Measurements from ENCODE around the gene BTBD2. TPM values are rescaled to one million over a fixed set of nuclear protein-coding genes. Genes with fewer than 3 reads are reported as not detected.

The BTBD2 gene
- total RNA-seq, 1 donor from 2014 or later, result 118 TPM

DNA sequence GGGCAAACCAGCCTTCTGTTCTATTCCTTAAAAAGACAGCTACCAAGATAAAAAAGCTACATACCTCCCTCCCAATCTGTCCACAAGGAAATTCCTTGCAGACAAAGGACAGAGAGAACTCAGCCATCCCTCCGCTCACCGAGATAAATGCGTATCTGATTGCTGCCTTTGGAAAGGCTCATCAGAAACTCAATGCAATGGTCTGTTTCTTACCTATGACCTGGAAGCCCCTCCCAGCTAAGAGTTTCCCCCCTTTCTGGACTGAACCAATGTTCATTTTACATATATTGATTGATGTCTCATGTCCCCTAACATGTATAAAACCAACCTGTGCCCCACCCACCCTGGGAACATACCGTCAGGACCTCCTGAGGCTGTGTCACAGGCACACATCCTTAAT, 11.6 kb downstream of the BTBD2 start:
- Mint-ChIP-seq H3K9me3 (no peaks in the 10 kb centered on the region), H3K36me3 (peaks cover 24% of the 10 kb centered on the region), H3K4me1 (peaks cover 5% of the 10 kb centered on the region), H3K4me3 (no peak overlapping the region), H3K27me3 (ENCODE audit: low read depth) (no peaks in the 10 kb centered on the region), H3K27ac (no peak overlapping the region)
- TF ChIP-seq, protein P1, sequence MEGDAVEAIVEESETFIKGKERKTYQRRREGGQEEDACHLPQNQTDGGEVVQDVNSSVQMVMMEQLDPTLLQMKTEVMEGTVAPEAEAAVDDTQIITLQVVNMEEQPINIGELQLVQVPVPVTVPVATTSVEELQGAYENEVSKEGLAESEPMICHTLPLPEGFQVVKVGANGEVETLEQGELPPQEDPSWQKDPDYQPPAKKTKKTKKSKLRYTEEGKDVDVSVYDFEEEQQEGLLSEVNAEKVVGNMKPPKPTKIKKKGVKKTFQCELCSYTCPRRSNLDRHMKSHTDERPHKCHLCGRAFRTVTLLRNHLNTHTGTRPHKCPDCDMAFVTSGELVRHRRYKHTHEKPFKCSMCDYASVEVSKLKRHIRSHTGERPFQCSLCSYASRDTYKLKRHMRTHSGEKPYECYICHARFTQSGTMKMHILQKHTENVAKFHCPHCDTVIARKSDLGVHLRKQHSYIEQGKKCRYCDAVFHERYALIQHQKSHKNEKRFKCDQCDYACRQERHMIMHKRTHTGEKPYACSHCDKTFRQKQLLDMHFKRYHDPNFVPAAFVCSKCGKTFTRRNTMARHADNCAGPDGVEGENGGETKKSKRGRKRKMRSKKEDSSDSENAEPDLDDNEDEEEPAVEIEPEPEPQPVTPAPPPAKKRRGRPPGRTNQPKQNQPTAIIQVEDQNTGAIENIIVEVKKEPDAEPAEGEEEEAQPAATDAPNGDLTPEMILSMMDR (IDR thresholded peaks at IDR 0.05; ENCODE audit: unreplicated experiment), result no peak
- no peak for DNase-seq (ENCODE audit: low spot score in 2 of 2, unreplicated experiment in 2 of 2)

- DNase-seq (ENCODE audit: low spot score in 2 of 2, unreplicated experiment in 2 of 2), result no peak
- peaks cover 33% of the 10 kb centered on the region for H3K36me3 Mint-ChIP-seq
- no peak overlapping the region for H3K27ac Mint-ChIP-seq
- peaks cover 5% of the 10 kb centered on the region for H3K4me1 Mint-ChIP-seq
- H3K4me3 Mint-ChIP-seq, result no peak overlapping the region
- TF ChIP-seq, protein P1 (IDR thresholded peaks at IDR 0.05; ENCODE audit: unreplicated experiment), result no peak
- no peaks in the 10 kb centered on the region for H3K9me3 Mint-ChIP-seq
- H3K27me3 Mint-ChIP-seq (ENCODE audit: low read depth), result no peaks in the 10 kb centered on the region
These were observed 15.5 kb downstream of the BTBD2 start for GRCh38 chr19:1999856-2000515.

DNA sequence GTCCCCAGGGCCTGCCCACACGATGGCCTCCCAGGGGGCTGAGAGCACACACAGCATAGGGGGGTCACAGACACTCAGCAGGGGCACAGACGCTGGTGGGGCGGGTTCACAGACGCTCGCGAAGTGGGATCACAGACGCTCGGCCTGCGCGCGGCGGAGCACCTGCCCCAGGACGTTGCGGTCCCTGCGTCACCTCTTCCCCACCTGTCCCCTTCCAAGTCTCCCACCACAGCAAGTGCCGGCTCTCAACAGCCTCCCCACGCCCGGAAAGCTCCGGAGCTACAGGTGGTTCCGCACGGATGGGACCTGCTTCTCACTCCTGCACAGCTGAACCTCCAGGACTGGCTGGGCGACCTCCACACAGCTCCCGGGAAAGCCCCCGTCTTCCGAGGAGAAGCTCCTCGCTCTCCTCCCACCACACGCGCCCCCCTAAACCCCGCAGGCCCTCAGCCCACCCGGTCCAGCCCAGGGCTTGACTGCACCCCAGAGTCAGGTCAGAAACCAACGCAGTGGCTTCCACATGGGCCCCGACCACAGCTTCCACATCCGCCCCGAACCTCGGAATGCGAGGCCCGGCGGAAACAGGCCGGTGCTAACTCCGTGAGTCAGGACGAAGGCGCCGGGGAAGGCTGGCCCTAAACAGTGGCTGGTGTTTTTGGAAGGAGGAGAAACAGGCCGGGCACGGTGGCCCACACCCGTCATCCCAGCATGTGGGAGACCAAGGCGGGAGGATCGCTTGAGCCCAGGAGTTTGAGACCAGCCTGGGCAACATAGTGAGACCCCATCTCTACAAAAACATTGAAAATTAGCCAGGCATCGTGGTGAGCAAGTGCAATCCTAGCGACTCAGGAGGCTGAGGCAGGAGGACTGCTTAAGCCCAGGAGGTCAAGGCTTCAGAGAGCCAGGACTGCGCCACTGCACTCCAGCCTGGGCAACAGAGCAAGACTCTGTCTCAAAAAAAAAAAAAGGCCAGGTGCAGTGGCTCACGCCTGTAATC, 16.5 kb downstream of the BTBD2 start:
- H3K27ac Mint-ChIP-seq, result no peak overlapping the region
- H3K27me3 Mint-ChIP-seq (ENCODE audit: low read depth), result no peaks in the 10 kb centered on the region
- H3K4me3 Mint-ChIP-seq, result no peak overlapping the region
- no peaks in the 10 kb centered on the region for H3K9me3 Mint-ChIP-seq
- TF ChIP-seq, protein P1 (IDR thresholded peaks at IDR 0.05; ENCODE audit: unreplicated experiment), result no peak
- peaks cover 37% of the 10 kb centered on the region for H3K36me3 Mint-ChIP-seq
- DNase-seq (ENCODE audit: low spot score in 2 of 2, unreplicated experiment in 2 of 2), result no peak
- H3K4me1 Mint-ChIP-seq, result peaks cover 4% of the 10 kb centered on the region

DNA sequence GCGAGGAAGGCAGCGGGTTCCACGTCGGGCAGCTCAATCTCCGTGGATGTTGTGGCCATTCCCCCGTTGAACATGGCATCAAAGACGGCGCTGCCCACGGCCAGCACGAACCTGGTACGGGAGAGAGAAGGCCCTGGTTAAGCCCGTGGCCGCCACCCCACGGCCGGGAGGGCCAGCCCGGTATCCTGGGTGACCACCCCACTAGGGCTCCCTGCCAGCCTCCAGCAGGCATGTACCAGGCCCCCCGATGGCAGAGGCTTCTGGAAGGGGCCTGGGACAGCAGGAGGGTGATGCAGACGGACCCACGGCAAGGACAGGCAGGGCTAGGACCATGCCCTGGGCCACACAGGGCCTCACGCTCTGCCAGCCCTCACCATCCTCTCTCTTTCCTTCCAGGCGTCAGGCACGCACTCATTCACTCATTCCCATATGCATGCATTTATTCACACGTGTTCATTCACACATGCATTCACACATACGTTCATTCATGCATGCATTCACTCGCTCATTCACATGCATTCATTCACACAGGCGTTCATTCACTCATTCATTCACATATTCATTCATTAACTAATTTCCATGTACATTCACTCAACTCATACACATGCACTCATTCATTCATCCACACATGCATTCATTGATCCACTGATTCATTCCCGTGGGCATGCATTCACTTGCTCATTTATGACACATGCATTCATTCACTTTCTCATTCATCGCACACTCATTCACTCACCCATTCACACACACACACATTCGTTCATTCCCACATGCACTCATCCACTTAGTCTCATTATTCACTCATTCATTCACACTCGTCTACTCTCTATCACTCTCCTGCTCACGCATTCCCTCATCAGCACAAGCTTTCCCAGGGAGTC, 17.9 kb downstream of the BTBD2 start:
- H3K36me3 Mint-ChIP-seq, result peaks cover 36% of the 10 kb centered on the region
- H3K9me3 Mint-ChIP-seq, result no peaks in the 10 kb centered on the region
- H3K27me3 Mint-ChIP-seq (ENCODE audit: low read depth), result no peaks in the 10 kb centered on the region
- no peak for DNase-seq (ENCODE audit: low spot score in 2 of 2, unreplicated experiment in 2 of 2)
- H3K27ac Mint-ChIP-seq, result no peak overlapping the region
- TF ChIP-seq, protein P1 (IDR thresholded peaks at IDR 0.05; ENCODE audit: unreplicated experiment), result no peak
- no peak overlapping the region for H3K4me3 Mint-ChIP-seq
- no peaks in the 10 kb centered on the region for H3K4me1 Mint-ChIP-seq

DNA sequence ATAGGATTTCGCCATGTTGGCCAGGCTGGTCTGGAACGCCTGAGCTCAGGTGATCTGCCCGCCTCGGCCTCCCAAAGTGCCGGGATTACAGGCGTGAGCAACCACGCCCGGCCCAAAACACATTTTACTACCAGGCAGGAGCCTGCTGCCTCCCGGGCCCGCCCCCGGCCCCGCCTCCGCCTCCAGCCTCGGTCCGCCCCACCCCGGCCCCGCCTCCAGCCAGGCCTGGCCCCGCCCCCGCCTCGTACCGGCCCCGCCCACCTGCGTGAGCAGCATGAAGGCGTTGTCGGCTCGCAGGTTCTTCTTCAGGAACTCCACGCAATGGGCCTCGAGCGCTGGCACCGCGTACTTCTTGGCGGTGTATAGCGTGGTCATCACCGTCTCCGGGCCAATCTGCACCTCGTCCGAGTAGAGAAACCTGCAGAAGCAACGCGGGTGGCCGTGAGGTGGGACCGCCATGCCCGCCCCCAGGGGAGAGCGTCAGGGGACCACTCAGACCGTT, 22.7 kb downstream of the BTBD2 start:
- TF ChIP-seq, protein P1 (IDR thresholded peaks at IDR 0.05; ENCODE audit: unreplicated experiment), result no peak
- H3K27ac Mint-ChIP-seq, result no peak overlapping the region
- no peaks in the 10 kb centered on the region for H3K27me3 Mint-ChIP-seq (ENCODE audit: low read depth)
- H3K9me3 Mint-ChIP-seq, result no peaks in the 10 kb centered on the region
- H3K4me1 Mint-ChIP-seq, result no peaks in the 10 kb centered on the region
- no peak for DNase-seq (ENCODE audit: low spot score in 2 of 2, unreplicated experiment in 2 of 2)
- H3K4me3 Mint-ChIP-seq, result no peak overlapping the region
- H3K36me3 Mint-ChIP-seq, result peaks cover 31% of the 10 kb centered on the region
